Astrocyte of the spinal cord (primary cell): ENCODE measurements around the gene TTN.
A peak's percentile ranks its signal among the peaks of the same experiment; 100 is the strongest.

Experiments used
- DNase-seq: peaks from one replicate; pipeline ENCODE4 v3.0.0; 2011; ENCODE audit warnings: low read depth, low spot score
- H3K4me3 ChIP-seq: 2 replicates; pipeline ENCODE4 v1.5.1; 2011; ENCODE audit warnings: low read depth, mild to moderate bottlenecking, low read length, moderate library complexity
- CTCF ChIP-seq: IDR thresholded peaks from 2 replicates; pipeline ENCODE4 v1.5.1; 2012; ENCODE audit warnings: low read depth, mild to moderate bottlenecking, low read length, inconsistent platforms
- in situ Hi-C: cut with HindIII; loops from 2 replicates; pipeline ENCODE4 v1.10.0; 2017; ENCODE audit warnings: low sequenced_read_pairs

The TTN gene

GRCh38 chr2:178477443-178478129 lies 329.6 kb downstream of the TTN start:
- TF ChIP-seq CTCF = no peak
- peak overlapping the region; percentile 74 for H3K4me3 ChIP-seq
- DNase-seq = peak; percentile 31
- in situ Hi-C loops = no loop called here

- in situ Hi-C loops = no loop called here
- TF ChIP-seq CTCF = no peak
- no peak for DNase-seq
- H3K4me3 ChIP-seq = no peak overlapping the region
Observed at GRCh38 chr2:178476477-178476876, 330.7 kb downstream of the TTN start.
